Measurements from ENCODE around the gene EXOC4. TPM values are rescaled to one million over a fixed set of nuclear protein-coding genes. Genes with fewer than 3 reads are reported as not detected.

EXOC4 gene
- total and polyA plus RNA-seq, 9 donors: 26.8 to 80.5 (median 70.7) TPM

GRCh38 chr7:133290676-133291333 lies 37.9 kb downstream of the EXOC4 start:
- Histone ChIP-seq H3K4me3 (no peak overlapping the region), H3K27me3 (no peaks in the 10 kb centered on the region), H3K27ac (no peak overlapping the region), H3K4me1 (ENCODE audit: insufficient read depth) (peaks cover 3% of the 10 kb centered on the region), H3K9me3 (no peaks in the 10 kb centered on the region), H3K36me3 (no peaks in the 10 kb centered on the region)
- TF ChIP-seq CTCF (IDR thresholded peaks at IDR 0.05) (no peak), POLR2A (IDR thresholded peaks at IDR 0.05) (no peak), EP300 (IDR thresholded peaks at IDR 0.05) (no peak)
- WGBS, 3 donors: 79 to 95% (median 87%) methylated on average over 3 of the region's 3 CpGs
- DNase-seq: no peak
- intact Hi-C loops (cut with DNase I): no loop called here

- no peaks in the 10 kb centered on the region for H3K27me3 ChIP-seq
- H3K9me3 ChIP-seq: no peaks in the 10 kb centered on the region
- intact Hi-C loops (cut with DNase I): no loop called here
- H3K4me1 ChIP-seq (ENCODE audit: insufficient read depth): peaks cover 3% of the 10 kb centered on the region
- no peak overlapping the region for H3K27ac ChIP-seq
- 98 to 100% (median 99%) methylated on average over 1 of the region's 1 CpG for WGBS, 3 donors
- no peak overlapping the region for H3K4me3 ChIP-seq
- H3K36me3 ChIP-seq: no peaks in the 10 kb centered on the region
- no peak for DNase-seq
- no peak for TF ChIP-seq CTCF (IDR thresholded peaks at IDR 0.05)
These were observed 39.8 kb downstream of the EXOC4 start for GRCh38 chr7:133292631-133293030.

- WGBS, 3 donors: 66 to 80% (median 74%) methylated on average over 6 of the region's 6 CpGs
- peaks cover 3% of the 10 kb centered on the region for H3K4me1 ChIP-seq (ENCODE audit: insufficient read depth)
- TF ChIP-seq EP300 (IDR thresholded peaks at IDR 0.05) (no peak), POLR2A (IDR thresholded peaks at IDR 0.05) (no peak), CTCF (IDR thresholded peaks at IDR 0.05) (no peak)
- no peaks in the 10 kb centered on the region for H3K27me3 ChIP-seq
- no peaks in the 10 kb centered on the region for H3K9me3 ChIP-seq
- no peaks in the 10 kb centered on the region for H3K36me3 ChIP-seq
- no peak overlapping the region for H3K27ac ChIP-seq
- DNase-seq: no peak
- intact Hi-C loops (cut with DNase I): no loop called here
- no peak overlapping the region for H3K4me3 ChIP-seq
These were observed 40.7 kb downstream of the EXOC4 start for GRCh38 chr7:133293384-133294160.

- H3K4me1 ChIP-seq (ENCODE audit: insufficient read depth): peaks cover 3% of the 10 kb centered on the region
- intact Hi-C loops (cut with DNase I): no loop called here
- H3K27me3 ChIP-seq: no peaks in the 10 kb centered on the region
- H3K27ac ChIP-seq: no peak overlapping the region
- no peaks in the 10 kb centered on the region for H3K9me3 ChIP-seq
- H3K4me3 ChIP-seq: no peak overlapping the region
- H3K36me3 ChIP-seq: no peaks in the 10 kb centered on the region
- TF ChIP-seq POLR2A (IDR thresholded peaks at IDR 0.05) (no peak), CTCF (IDR thresholded peaks at IDR 0.05) (no peak), EP300 (IDR thresholded peaks at IDR 0.05) (no peak)
- no peak for DNase-seq
These were observed 41.4 kb downstream of the EXOC4 start for GRCh38 chr7:133294234-133294633.

Data from ovary (tissue), 9 donors.